Upper lobe of right lung (tissue), 1 donor: Measurements from ENCODE around the gene ANAPC2. TPM values are rescaled to one million over a fixed set of nuclear protein-coding genes. Genes with fewer than 3 reads are reported as not detected.
A peak's percentile ranks its signal among the peaks of the same experiment; 100 is the strongest.

ENCODE experiments used
- ATAC-seq: fragments of 200-7000 bp; cut with Tn5 transposase; one replicate; pipeline ENCODE4 v1.9.1; 2020; ENCODE audit warnings: mild to moderate bottlenecking, moderate library complexity
- DNase-seq: peaks from one replicate; pipeline ENCODE4 v3.0.0-alpha.2; 2020
- H3K27ac ChIP-seq: fragments of 200-600 bp; one replicate; pipeline ENCODE4 v1.8.0; 2022
- H3K27me3 ChIP-seq: fragments of 200-600 bp; one replicate; pipeline ENCODE4 v1.8.0; 2022; ENCODE audit warnings: mild to moderate bottlenecking
- H3K36me3 ChIP-seq: fragments of 200-600 bp; one replicate; pipeline ENCODE4 v1.8.0; 2022
- H3K4me1 ChIP-seq: fragments of 200-600 bp; one replicate; pipeline ENCODE4 v1.8.0; 2022
- H3K4me3 ChIP-seq: fragments of 200-600 bp; one replicate; pipeline ENCODE4 v1.8.0; 2022; ENCODE audit warnings: mild to moderate bottlenecking
- H3K9me3 ChIP-seq: fragments of 200-600 bp; one replicate; pipeline ENCODE4 v1.8.0; 2022
- CTCF ChIP-seq: fragments of 200-600 bp; IDR thresholded peaks from one replicate; pipeline ENCODE4 v1.8.0; 2022; ENCODE audit warnings: antibody characterized with exemption
- intact Hi-C: fragments of 100-400 bp; cut with DNase I; formaldehyde crosslinking; loops from one replicate; pipeline ENCODE4 v1.11.0; 2022
- total RNA-seq: library from RNA; stranded (reverse); fragmentation: NEBNext Ultra II Directional; extraction: Animal tissue kit (Norgen Biotek cat#: 25700); gene quantifications from one replicate; pipeline ENCODE4 v1.2.1, GENCODE V29; 2021
- donor health status: DM: no; HTN: yes; CAD: no; lungs with severe emphysema.

ANAPC2 gene
- total RNA-seq, 1 donor from 2014 or later, result 51.4 TPM

- no peak for TF ChIP-seq CTCF
- intact Hi-C loops, result loop anchor here (5.0 kb wide), 1 partner anchor 111 kb away; no protein-coding TSS in a partner anchor
- peaks cover 44% of the 10 kb centered on the region for H3K27me3 ChIP-seq
- ATAC-seq (no peak), DNase-seq (no peak)
- H3K4me3 ChIP-seq, result no peak overlapping the region
- no peaks in the 10 kb centered on the region for H3K36me3 ChIP-seq
- H3K4me1 ChIP-seq, result peaks cover 5% of the 10 kb centered on the region
- no peaks in the 10 kb centered on the region for H3K9me3 ChIP-seq
- no peak overlapping the region for H3K27ac ChIP-seq
These were observed 40.2 kb upstream of the ANAPC2 start for GRCh38 chr9:137228506-137228967.

GRCh38 chr9:137227853-137228505 lies 39.6 kb upstream of the ANAPC2 start:
- no peak for TF ChIP-seq CTCF
- Histone ChIP-seq H3K27me3 (peaks cover 44% of the 10 kb centered on the region), H3K4me1 (peaks cover 7% of the 10 kb centered on the region), H3K36me3 (no peaks in the 10 kb centered on the region), H3K9me3 (no peaks in the 10 kb centered on the region), H3K4me3 (no peak overlapping the region), H3K27ac (no peak overlapping the region)
- DNase-seq (no peak), ATAC-seq (no peak)
- intact Hi-C loops, result loop anchor here (5.0 kb wide), 1 partner anchor 111 kb away; no protein-coding TSS in a partner anchor

DNA sequence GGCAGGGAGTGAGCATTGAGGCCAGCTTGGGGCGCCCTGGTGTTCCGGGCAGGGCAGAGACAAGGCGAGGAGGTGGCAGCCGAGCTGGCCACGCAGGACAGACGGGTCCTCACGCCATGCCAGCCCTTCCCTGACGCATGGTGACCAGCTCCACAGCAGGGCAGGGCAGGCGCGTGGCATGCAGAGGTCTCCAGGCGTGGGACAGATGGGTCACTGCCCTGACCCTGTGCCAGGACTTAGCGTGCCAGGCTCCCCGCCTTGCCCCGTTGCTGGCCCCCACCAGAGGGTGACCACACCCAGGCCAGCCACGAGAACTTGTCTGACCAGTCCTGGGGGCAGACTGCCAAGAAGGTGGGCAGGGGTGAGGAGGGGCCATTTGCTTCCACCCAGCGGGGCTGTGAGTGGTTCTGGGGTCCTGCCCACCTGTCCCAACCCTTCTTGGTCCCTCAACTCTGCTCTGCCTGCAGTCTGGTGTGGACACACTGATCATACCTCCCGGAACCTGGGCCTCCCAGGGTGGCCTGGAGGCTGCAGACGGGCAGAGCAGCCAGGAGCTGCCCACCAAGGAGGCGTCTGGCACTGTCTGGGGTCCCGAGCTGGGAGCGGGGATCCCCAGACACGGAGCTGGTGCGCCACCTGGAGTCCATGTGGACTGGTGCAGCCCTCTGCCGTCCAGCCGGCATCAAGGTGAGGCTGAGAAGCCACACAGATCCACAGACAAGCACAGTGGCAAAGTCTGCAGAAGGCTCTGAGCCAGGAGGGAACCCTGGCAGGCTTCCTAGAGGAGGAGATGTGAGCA lies 38.9 kb upstream of the ANAPC2 start, which contains the start of gene RNF224:
Gene RNF224, plus strand, starts transcription at position 449 of the 799 bp plus-strand sequence. CDS start 834 bp downstream, outside the sequence.
- H3K9me3 ChIP-seq, result no peaks in the 10 kb centered on the region
- intact Hi-C loops, result loop anchor here (5.0 kb wide), 1 partner anchor 110 kb away; no protein-coding TSS in a partner anchor
- peak; percentile 90 for TF ChIP-seq CTCF
- H3K4me3 ChIP-seq, result no peak within 1 kb of the TSS
- no peaks in the 10 kb centered on the region for H3K36me3 ChIP-seq
- peak within 1 kb of the TSS; percentile 82 for H3K27ac ChIP-seq
- peaks cover 14% of the 10 kb centered on the region for H3K4me1 ChIP-seq
- ATAC-seq, result peak; percentile 68
- peak; percentile 93 for DNase-seq
- peaks cover 40% of the 10 kb centered on the region for H3K27me3 ChIP-seq

GRCh38 chr9:137226338-137227053 lies 38.1 kb upstream of the ANAPC2 start:
- intact Hi-C loops, result loop anchor here (5.0 kb wide), 1 partner anchor 109 kb away; no protein-coding TSS in a partner anchor
- Histone ChIP-seq H3K4me3 (no peak overlapping the region), H3K36me3 (no peaks in the 10 kb centered on the region), H3K27ac (peak overlapping the region; percentile 82), H3K9me3 (no peaks in the 10 kb centered on the region), H3K27me3 (peaks cover 34% of the 10 kb centered on the region), H3K4me1 (peaks cover 14% of the 10 kb centered on the region)
- DNase-seq, result no peak
- ATAC-seq, result peak; percentile 6
- no peak for TF ChIP-seq CTCF

DNA sequence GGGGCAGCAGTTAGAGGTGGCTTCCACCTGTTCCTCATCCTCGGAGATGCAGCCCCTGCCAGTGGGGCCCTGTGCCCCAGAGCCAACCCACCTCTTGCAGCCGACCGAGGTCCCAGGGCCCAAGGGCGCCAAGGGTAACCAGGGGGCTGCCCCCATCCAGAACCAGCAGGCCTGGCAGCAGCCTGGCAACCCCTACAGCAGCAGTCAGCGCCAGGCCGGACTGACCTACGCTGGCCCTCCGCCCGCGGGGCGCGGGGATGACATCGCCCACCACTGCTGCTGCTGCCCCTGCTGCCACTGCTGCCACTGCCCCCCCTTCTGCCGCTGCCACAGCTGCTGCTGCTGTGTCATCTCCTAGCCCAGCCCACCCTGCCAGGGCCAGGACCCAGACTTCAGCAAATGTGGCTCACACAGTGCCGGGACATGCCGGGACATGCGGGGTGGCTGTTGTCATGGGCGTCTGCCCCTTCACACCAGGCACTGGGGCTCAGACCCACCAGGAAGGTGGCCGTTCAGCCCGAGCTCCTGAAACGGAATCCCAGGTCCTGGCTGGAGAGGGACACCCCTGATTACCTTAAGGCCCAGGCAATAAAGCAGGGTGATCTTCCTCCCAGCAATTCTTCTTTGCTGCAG lies 37.5 kb upstream of the ANAPC2 start:
- intact Hi-C loops, result loop anchor here (5.0 kb wide), 1 partner anchor 109 kb away; no protein-coding TSS in a partner anchor
- ATAC-seq (no peak), DNase-seq (no peak)
- Histone ChIP-seq H3K4me1 (peaks cover 14% of the 10 kb centered on the region), H3K27me3 (peaks cover 27% of the 10 kb centered on the region), H3K27ac (peak overlapping the region; percentile 82), H3K4me3 (no peak overlapping the region), H3K36me3 (no peaks in the 10 kb centered on the region), H3K9me3 (no peaks in the 10 kb centered on the region)
- TF ChIP-seq CTCF, result no peak
